Transverse colon (tissue), 4 donors: Measurements from ENCODE around the gene RIMBP2.

Experiments used
- CTCF ChIP-seq, 5 experiments: fragments of 200-600 bp in 3 of 5; fragments of 450-650 bp in 2 of 5; sonication (generic) in 3 of 5; IDR thresholded peaks; 1 replicate in 2 of 5; 2 replicates in 3 of 5; pipeline ENCODE4 v1.5.1; 2016 to 2017; ENCODE audit warnings: antibody characterized with exemption in 5 of 5, inconsistent platforms in 3 of 5, mild to moderate bottlenecking in 2 of 5, moderate library complexity in 1 of 5
- EP300 ChIP-seq: sonication (generic); formaldehyde crosslinking; IDR thresholded peaks from one replicate; pipeline ENCODE4 v1.6.1; 2017; ENCODE audit warnings: antibody characterized with exemption, low read depth
- POLR2A ChIP-seq: fragments of 450-650 bp; IDR thresholded peaks from one replicate; pipeline ENCODE4 v1.6.1; 2016; ENCODE audit warnings: antibody characterized with exemption, mild to moderate bottlenecking, moderate library complexity
- POLR2AphosphoS5 ChIP-seq, 3 donors: sonication (generic); formaldehyde crosslinking; IDR thresholded peaks; one replicate each; pipeline ENCODE4 v1.6.1; 2016; ENCODE audit warnings: antibody characterized with exemption in 3 of 3

- TF ChIP-seq POLR2A, result no peak
- TF ChIP-seq POLR2AphosphoS5 (IDR thresholded peaks at IDR 0.05), result no peak
- no peak for TF ChIP-seq CTCF (IDR thresholded peaks at IDR 0.05)
- TF ChIP-seq EP300, result no peak
Measured at GRCh38 chr12:130419116-130419515, 297.0 kb downstream of the RIMBP2 start.
